GM21528 (cell line): Measurements from ENCODE around the gene ACSS2.

Experiments used
- ATAC-seq: cut with Tn5 transposase; IDR thresholded peaks from one replicate; pipeline ENCODE4 v1.9.1; 2021; ENCODE audit warnings: mild to moderate bottlenecking, moderate library complexity; ENCODE audit not compliant: unreplicated experiment, low FRiP score

Gene ACSS2, protein sequence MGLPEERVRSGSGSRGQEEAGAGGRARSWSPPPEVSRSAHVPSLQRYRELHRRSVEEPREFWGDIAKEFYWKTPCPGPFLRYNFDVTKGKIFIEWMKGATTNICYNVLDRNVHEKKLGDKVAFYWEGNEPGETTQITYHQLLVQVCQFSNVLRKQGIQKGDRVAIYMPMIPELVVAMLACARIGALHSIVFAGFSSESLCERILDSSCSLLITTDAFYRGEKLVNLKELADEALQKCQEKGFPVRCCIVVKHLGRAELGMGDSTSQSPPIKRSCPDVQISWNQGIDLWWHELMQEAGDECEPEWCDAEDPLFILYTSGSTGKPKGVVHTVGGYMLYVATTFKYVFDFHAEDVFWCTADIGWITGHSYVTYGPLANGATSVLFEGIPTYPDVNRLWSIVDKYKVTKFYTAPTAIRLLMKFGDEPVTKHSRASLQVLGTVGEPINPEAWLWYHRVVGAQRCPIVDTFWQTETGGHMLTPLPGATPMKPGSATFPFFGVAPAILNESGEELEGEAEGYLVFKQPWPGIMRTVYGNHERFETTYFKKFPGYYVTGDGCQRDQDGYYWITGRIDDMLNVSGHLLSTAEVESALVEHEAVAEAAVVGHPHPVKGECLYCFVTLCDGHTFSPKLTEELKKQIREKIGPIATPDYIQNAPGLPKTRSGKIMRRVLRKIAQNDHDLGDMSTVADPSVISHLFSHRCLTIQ

DNA sequence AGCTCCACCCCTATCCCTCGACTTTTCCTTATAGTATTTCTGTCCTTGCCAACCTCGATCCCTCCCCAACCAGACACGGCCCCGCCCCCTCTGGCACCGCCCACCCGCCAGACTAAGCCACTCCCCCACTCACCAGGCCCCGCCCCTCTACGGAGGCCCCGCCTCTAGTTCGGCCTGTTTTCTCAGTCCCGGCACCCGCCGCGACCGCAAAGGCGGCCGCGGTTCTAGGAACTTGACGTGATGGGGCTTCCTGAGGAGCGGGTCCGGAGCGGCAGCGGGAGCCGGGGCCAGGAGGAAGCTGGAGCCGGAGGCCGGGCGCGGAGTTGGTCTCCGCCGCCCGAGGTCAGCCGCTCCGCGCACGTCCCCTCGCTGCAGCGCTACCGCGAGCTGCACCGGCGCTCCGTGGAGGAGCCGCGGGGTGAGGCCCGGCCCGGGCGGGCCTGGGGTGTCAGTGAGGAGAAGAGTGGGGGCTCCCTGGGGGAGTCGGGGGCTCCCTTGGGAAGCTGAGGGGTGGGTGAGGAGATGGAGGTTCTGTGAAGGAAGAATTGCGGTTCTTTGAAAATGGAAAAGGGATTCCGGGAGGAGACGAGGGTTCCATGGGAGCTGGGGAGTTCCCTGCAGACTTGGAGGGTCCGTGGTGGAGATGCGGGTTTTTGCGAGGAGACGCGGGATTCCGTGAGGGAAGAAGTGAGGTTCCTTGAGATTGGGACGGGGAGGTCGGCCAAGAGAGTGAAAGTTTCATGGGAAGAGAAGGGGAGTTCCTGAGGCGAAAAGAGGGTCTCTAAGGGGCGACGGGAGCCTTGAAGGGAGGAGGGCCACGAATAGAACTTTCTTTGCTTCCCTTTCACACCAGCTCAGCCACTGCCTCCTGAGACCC lies at the start of gene ACSS2:
TSS of gene ACSS2 (plus strand) at position 207 of the 877 bp plus-strand sequence. CDS start at position 241, 34 bp downstream.
- ATAC-seq, result peak; percentile 65

DNA sequence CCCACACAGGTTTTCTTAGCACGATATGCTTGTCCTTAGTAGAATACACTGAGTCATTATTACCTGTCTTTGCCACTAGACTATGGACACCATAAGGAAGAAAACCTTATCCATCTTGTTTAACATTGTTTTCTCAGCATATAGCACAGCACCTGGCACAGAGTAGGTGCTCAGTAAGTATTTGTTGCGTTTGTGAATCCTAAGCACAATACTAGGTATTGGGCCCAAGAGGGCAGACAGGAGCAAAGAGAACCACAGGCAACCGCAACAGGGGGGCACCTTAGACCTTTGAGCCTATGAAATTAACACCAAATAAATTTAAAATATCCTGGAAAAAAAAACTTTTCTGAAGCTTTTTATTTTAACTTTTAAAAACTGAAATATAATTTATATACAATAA lies 47.2 kb upstream of the ACSS2 start:
- ATAC-seq, result no peak

DNA sequence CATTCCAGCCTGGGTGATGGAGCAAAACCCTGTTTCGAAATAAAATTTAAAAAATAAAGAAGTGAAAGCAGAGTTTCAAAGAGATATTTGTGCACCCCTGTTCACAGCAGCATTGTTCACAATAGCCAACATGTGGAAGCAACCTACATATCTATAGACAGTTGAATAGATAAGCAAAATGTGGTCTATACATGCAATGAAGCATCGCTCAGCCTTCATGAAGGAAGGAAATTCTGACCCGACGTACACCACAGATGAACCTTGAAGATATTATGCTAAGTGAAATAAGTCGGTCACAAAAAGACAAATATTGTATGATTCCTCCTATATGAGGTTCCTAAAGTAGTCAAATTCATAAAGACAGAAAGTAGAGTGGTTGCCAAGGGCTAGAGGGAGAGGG lies 44.5 kb upstream of the ACSS2 start:
- ATAC-seq, result no peak

DNA sequence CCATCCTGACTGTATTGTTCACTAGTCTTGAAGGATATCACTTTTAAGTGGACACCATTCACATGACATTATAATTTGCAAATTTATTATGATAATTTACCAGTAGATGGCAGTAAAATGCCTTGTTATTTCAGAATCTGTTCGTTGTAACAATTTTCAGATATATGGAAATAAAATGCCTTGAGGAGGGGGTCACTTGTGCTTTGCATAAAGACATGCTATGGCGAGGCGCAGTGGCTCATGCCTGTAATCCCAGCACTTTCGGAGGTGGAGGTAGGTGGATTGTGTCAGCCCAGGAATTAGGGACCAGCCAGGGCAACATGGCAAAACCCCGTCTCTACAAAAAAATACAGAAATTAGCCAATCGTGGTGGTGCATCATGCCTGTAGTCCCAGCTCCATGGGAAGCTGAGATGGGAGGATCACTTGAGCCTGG lies 41.9 kb upstream of the ACSS2 start:
- no peak for ATAC-seq

DNA sequence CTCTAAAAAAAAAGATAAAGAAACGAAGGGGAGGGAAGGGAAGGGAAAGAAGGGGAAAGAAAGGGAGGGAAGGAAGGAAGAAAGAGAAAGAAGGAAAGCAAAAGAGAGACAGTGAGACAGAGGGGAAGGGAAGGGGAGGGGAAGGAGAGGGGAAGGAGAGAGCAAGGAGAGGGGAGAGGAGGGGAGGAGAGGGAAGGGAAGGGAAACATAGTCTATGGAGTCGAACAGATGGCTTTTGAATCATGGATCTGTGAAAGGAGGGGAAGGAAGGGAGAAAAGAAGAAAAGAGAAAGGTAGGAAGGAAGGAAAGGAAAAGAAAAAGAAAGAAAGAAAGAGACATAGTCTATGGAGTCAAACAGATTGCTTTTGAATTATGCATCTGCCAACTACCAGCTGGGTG lies 34.3 kb upstream of the ACSS2 start:
- ATAC-seq, result no peak

DNA sequence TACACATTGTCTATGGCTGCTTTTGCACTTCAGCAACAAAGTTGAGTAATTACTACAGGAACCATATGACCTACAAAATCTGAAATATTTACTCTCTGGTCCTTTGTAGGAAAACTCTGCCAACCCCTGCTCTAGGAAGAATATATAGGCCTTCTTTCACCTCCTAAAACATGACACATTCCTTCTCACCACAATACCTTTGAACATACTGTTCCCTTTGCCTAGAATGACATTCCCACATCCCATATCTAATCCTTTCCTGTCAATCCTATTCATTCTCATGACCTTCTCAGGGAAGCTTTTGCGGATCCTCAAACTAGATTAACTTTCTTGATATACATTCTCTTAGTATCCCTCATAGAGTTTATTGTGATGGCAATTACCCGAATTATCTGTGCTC lies 33.0 kb upstream of the ACSS2 start:
- no peak for ATAC-seq

DNA sequence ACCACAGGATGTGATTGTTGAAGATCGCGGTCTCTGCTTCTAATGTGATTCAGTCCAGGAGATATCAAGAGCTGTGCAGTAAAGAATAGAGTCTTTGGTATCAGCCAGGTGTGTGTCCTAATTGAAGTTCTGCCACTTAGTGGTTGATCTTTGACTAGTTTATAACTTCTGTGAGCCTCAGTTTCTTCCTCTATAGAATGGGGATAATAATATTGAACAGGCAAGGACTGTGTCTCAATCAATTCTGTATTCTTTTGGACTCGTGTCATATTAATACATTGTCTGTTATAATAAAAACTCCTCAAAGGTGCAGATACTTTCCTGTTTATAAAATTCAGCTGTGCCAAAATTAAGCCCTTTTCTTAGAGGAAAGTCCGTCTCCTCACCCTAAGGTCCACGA lies 27.8 kb upstream of the ACSS2 start:
- no peak for ATAC-seq

DNA sequence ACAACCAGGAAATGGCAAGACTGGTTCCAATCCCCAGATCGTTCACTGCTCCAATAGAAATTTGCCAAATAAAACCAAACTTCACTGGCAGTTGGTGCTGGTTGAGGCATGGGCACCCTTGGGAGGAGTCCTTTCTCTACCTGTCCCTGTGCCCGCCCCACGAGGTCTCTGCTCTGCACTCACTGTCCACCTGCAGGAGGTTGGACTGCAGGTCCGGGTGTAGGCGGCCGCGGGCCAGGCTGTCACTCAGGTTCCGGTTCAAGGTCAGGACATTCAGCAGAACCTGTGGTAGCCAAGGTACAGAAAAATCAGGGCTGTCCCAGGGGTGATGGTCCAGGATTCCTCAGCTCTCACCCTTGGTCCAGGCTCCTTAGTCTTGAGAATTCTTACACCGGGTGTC lies 26.6 kb upstream of the ACSS2 start:
- no peak for ATAC-seq

DNA sequence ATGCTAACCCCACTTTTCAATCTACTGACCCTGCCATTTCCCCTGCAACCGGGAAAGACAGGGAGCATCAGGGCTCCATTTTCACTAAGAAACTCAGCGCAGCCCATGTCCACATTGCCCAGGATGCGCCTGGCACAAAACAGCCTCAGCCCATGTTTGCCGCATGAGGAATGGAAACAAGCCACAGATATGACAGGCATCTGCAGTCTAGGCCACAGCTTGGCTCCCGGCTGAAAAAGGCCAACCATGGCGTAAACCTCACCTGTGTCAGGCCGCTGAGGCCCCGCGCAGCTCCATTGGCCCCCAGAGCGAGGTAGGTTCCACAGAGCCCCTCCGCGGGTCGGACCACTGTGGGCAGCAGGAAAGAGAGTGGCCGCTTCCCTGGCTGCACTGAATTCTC lies 25.4 kb upstream of the ACSS2 start:
- no peak for ATAC-seq

DNA sequence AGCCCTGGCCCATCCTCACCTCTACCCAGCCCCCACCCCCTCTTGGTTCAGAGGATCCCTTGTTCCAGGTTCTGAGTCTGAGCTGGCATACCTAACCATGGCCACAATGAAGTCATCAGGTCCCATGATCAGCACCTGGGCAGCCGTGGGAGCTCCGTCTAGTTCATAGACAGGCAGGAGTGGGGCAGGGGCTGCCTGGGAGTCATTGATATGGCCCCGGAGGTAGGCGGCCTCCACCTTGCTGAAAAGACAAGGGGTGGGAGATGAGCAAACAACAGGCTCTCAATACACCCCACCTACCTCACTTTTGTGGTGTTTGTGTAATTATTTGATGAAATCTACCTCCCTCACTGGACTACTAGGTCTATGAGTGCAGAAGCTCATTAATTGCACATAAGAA lies 24.1 kb upstream of the ACSS2 start:
- no peak for ATAC-seq

DNA sequence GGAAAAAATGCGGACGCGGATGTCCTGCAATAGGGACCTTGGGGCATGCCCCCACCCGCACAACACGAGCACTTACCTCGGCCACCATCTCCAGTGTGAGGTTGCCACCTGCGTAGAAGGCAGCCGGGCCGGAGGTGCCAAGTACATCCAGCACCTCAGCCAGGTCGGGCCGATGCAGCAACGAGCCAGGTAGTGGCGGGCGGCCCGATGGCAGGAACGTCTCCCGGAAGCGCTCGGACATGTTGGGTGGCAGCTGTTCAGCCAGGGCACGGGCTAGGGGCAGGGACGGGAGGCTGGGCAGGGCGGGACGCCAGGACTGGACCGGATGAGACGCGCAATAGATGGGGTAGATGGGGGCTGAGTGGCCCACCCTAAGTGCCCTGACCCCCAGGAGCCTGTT lies 17.0 kb upstream of the ACSS2 start:
- no peak for ATAC-seq

DNA sequence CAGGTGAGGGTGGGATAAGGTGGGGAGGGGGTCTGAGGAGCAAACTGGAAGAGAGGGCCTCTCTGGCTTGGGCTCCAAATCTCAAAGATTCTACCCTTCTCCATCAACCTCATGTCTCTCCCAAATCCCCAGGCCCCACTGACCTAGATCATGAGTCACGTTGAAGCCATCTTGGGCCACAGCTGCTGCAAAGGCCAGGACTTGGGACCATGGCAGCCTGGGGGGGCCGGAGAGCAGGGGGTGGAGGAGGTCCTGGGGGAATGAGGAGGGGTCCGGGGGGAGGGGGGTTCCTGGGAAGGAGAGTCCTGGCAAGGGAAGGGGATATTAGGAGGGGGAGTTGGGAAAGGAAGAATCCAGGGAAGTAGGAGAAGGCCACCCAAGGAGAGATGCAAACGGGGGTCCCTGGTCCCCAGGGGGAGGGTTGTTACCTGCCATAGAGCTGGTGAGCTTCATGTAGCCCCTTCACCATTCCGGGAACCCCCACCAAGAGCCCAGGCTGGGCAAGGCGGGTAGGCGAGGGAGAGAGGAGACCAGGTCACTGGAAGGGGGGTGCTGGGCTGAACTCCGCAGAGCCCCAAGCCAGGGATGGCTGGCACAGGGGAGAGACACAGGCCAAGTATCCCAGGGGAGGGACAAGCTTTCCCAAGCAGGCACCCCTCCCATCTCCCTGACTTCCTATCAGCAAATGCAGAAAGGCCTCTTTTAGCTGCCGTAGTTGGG lies 16.4 kb upstream of the ACSS2 start:
- ATAC-seq, result no peak

DNA sequence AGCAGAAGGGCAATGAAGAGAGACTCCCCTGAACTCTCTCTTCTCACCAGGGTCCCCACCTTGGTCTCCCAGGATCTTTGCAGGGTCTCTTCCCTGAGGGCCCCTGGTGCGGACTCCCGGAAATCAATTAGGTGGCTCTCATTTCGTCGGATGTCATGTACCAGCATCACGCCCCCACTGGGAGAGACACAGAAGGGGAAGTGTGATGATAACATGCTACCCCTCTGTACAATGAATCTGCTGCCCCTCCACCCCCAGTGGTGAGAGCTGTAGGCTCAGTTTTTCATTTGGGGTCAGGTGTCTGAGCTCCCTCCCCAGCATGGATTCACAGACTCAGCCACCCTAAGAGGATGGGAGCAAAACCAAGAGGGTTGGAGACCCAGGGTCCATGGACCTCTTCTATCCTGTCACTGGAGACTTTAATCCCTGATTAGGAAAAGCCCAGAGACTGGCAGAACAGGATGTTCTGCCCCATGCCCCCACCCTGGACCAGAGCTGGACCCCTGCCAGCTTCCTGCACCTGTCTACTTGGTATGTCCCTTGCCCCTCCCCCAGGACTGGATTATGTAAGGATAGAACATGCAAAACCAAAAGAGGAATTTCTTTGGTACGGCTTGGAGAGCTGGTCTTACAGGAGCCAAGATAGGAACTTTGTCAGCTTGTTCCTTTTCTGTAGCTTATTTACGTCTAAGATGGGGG lies 14.9 kb upstream of the ACSS2 start:
- no peak for ATAC-seq

DNA sequence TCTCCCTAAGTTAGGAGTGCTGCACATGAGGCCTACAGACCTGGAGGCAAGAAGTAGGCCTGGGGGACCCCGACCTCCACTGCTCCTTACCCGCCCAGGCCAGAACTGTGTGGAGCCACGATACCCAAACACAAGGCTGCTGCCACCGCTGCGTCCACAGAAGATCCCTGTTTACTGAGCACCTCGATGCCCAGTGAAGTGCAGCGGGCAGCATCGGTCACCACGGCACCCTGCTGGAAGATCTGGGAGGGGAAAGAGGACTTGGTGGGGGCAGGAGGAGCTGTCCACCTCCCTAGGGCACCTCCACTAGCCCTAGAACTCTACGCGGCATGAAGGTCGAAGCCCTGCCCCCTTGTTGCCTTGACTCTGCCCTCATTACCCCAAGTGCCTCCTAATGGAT lies 13.7 kb upstream of the ACSS2 start:
- no peak for ATAC-seq

DNA sequence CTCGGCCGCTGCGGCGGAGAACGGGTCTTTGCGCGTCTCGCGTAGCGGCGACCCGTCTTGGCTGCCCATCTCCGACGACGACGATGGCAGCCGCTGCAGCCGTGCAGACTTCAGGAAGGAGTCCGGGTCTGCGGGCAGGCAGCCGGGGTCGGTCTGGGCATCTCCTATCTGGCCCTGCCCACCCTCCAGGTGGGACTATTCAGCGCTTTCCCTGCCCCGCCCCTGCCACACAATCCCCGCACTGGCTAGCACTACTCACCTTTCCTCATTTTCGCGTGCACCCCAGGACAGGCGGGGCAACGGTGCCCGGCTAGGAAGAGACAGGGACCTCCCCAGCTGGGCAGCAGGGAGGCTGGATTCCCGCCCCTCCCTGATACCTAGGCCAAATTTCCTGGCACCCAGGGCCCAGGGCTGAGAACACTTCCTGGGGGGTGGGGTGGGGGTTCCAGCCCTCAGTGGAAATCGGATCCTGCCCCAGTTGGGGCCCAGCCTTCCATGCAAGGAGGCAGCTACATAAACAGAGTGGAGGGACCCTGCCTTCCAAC lies 12.9 kb upstream of the ACSS2 start:
- no peak for ATAC-seq

DNA sequence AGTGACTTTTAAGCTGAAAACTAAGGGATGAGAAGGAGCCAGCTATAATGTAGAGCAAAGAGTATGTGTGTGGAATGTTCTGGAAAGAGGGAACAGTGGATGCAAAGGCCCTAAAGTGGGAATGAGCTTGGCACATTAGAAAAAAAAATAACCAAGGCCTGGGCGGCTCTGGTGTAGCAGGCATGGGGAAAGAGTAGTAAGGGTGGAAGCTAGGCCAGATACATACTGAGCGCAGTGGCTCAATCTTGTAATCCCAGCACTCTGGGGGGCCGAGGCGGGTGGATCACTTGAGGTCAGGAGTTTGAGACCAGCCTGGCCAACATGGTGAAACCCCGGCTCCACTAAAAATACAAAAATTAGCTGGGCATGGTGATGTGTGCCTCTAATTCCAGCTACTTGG lies 12.2 kb upstream of the ACSS2 start:
- ATAC-seq, result no peak

DNA sequence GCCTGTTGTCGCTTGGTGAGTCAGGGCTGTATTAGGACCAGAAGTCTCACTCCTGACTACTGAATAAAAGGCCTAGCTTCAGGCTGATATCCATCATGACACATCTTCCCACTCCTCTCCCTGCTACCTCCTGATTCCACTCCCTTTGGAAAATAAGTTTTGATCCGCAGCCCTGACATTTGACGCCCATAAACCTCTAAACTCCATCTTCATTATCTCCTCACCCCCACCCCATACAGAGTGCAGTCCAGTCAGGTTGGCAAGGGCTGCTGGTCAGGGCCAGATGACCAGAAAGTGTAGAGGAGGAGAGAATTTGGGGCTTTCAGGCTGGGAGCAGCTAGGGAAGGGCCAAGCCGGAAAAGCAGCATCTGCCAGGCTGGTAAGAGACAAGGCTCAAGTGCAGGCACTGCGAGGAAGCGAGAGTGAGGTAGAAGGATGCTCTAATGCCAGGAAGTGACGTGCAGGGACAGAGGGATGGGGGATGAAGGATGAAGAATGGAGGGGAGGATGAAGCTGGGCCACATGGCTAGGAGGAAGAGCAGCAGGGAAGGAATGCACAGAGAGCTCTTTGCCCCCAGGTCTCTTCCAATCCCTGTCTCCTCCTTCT lies 5.0 kb upstream of the ACSS2 start:
- ATAC-seq, result no peak

DNA sequence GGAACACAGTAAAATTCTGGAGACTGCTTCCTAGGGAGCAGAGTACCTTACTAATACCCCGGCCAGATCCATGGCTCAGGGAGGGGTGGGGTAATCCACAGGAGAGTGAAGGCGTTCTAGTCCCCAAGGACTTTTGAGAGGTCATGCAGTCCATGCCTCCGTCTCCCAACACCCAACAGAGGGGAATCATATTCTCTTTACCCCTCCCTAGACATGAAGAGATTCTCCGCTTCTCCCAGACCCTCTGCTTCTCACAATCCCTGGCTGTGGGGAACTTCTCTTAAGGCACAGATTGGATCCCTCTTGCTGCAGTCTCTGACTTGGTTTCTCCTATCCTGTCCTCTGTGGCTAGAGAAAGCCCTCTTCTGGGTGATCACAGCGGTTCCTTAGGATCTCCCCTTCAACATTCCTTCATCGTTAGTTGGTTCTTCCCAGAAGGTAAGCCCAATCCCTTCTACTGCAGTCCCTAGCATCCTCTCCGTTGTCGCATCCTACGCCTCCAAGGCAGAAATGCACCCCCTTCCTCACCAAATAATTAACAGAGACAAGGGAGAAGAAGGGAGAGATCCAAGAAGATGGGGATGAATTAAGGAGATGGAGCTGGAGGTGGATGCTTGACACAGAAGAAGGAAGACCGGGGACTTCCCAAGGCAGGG lies 4.3 kb upstream of the ACSS2 start:
- ATAC-seq, result no peak
